GM20000 (cell line): ENCODE measurements around the gene TNK2.

Experiments
- DNase-seq: peaks from one replicate; pipeline ENCODE4 v3.0.0; 2012; ENCODE audit warnings: low spot score
- CTCF ChIP-seq: IDR thresholded peaks from 2 replicates; pipeline ENCODE4 v1.5.1; 2012; ENCODE audit warnings: mild to moderate bottlenecking, control low read depth; ENCODE audit errors: extremely low read depth, missing control alignments

TNK2 gene

GRCh38 chr3:195900436-195901355 is 7.7 kb downstream of the TNK2 start:
- peak; percentile 59 for DNase-seq
- TF ChIP-seq CTCF = no peak

- DNase-seq = peak; percentile 10
- TF ChIP-seq CTCF = no peak
Observed at GRCh38 chr3:195899701-195900435, 8.5 kb downstream of the TNK2 start.

- DNase-seq = peak; percentile 7
- TF ChIP-seq CTCF = no peak
Observed at GRCh38 chr3:195897853-195898415, 10.4 kb downstream of the TNK2 start.

DNA sequence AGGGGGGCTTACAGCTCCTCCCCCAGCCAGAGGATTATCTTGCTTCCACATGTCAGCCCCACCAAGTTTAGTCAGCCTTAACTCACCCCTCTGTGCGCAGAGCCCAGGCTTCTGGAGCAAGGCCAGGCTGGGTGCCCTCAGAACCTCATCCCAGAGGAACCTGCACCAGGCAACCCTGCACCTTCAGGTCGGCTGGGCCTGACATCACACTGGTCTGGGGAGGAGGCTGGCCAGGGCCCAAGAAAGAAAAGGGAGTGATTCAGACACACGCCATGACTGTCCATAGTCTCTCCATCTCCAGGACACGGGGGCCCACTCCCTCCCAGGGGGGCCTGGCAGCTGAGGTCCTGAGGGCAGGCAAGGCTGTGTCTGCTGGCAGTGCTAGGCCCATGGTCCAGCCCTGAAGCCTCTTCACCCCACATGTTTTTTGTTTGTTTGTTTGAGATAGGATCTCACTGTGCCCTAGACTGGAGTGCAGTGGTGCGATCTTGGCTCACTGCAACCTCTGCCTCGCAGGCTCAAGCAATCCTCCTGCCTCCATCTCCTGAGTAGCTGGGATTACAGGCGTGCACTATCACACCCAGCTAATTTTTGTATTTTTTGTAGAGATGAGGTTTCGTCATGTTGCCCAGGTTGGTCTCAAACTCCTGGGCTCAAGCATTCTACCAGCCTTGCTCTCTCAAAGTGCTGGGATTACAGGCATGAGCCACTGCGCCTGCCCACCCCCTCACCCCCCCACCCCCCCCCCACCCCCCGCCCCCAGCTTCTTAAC is 11.1 kb downstream of the TNK2 start:
- TF ChIP-seq CTCF = no peak
- DNase-seq = peak; percentile 15

DNA sequence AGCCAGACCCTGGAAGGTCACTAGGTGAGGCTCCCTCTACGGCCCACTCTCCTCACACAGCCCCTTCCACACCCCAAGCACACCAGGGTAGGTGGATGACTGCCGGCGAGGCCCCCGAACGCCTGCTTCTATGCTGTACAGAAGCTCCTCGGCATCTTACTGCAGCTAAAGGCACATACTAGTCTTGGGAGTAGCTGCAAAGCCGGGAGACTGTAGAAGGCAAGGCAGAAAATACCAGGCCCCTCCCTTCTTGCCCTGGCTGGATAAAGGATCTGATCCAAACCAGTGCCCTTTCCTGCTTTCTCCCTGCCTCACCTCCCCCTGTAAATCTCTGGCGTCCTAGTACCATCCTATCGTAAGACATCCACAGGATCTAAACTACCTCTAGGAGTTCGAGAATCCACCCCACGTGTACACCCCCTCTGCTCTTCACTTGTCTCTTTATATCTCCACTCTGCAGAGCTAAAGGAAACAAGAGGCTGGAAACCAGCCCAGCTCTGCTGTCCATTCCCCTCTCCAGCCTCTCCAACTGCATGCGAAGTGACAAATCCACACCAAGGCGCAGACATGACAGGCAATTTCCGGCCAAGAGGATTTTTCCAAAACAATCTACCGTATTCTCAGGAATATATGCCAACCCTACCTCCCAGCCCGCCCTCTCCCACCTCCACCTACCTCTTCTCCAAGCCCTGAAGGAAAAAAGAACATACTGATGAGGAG is 11.8 kb downstream of the TNK2 start:
- no peak for TF ChIP-seq CTCF
- DNase-seq = no peak

DNA sequence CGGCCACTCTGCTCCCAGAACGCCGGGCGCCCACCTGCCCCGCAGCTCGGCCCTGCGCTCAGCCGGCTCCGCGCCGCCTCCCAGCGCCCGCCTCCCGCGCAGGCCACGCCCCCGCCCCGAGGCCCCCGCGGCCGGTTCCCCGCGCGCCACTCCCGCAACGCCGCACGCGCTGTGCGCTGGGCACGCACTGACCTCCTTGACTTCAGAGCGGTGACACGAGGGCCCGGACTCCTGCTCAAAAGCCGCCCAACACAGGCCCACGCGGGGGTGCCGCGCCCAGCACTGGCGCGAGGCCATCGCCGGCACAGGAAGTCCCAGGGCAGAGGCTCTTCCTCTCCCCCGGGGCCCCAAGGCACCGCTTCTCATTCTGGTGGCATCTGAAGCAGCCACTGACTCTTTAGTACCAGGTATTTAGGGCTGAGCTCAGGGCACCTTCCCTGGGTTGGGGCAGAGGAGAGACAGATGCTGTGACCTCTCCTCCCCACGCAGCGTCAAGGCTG is 12.4 kb downstream of the TNK2 start:
- peak; percentile 83 for DNase-seq
- TF ChIP-seq CTCF = no peak
